GM13977 (cell line): ENCODE results near the gene ALDH16A1.

Experiments
- DNase-seq: peaks from one replicate; pipeline ENCODE4 v3.0.0; 2012; ENCODE audit warnings: low spot score
- in situ Hi-C: fragments of 300-500 bp; cut with MboI; formaldehyde crosslinking; loops from one replicate; pipeline ENCODE4 v1.12.0; 2022; ENCODE audit warnings: low sequenced_read_pairs, low pct_unique_long_range_greater_than_20kb, mixed read lengths, inconsistent platforms; ENCODE audit not compliant: unreplicated experiment
- TF ChIP-seq, protein P1 (sequence below): IDR thresholded peaks from 2 replicates; pipeline ENCODE4 v1.5.1; 2012; ENCODE audit warnings: mild to moderate bottlenecking, control low read depth; ENCODE audit not compliant: insufficient read depth; ENCODE audit errors: extremely low read depth, missing control alignments

Gene ALDH16A1

DNA sequence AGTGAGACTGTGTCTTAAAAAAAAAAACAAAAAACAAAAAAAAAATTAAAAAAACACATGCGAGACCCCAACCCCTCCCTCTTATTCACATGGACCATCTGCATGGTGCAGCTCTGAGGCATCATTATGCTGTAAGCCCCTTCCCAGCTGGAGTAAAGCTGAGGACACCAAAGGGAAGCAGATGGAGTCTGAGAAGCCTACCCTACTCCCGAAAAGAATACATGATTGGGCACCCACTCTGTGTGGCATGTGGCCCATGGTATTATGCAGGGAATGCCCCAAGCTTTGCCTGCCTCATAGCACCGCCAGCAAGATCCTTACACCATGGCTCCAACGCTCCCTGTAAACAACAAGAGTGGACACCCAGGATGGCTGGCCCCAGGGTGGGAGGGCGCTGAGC is 34.5 kb upstream of the ALDH16A1 start:
- in situ Hi-C loops: no loop called here
- no peak for DNase-seq
- TF ChIP-seq, protein P1, sequence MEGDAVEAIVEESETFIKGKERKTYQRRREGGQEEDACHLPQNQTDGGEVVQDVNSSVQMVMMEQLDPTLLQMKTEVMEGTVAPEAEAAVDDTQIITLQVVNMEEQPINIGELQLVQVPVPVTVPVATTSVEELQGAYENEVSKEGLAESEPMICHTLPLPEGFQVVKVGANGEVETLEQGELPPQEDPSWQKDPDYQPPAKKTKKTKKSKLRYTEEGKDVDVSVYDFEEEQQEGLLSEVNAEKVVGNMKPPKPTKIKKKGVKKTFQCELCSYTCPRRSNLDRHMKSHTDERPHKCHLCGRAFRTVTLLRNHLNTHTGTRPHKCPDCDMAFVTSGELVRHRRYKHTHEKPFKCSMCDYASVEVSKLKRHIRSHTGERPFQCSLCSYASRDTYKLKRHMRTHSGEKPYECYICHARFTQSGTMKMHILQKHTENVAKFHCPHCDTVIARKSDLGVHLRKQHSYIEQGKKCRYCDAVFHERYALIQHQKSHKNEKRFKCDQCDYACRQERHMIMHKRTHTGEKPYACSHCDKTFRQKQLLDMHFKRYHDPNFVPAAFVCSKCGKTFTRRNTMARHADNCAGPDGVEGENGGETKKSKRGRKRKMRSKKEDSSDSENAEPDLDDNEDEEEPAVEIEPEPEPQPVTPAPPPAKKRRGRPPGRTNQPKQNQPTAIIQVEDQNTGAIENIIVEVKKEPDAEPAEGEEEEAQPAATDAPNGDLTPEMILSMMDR: no peak

DNA sequence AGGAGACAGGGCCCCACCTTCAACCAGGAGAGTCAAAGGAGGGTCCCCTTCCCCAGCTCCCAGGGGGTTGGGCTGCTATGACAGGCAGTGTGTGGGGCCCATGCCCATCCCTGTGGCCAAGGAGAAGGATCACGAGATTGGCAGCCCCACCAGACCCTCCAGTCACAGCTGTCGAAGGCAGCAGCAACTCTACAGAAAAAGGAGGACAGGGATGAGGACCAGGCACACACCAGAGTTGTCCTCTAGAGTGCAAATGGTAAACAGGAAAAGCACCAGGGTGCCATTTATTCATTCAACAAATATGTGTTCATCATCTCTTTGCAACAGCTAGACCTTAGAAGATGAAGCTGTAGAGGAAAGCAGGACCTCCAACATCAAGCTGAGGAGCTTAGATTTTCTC is 33.9 kb upstream of the ALDH16A1 start:
- DNase-seq: no peak
- in situ Hi-C loops: no loop called here

DNA sequence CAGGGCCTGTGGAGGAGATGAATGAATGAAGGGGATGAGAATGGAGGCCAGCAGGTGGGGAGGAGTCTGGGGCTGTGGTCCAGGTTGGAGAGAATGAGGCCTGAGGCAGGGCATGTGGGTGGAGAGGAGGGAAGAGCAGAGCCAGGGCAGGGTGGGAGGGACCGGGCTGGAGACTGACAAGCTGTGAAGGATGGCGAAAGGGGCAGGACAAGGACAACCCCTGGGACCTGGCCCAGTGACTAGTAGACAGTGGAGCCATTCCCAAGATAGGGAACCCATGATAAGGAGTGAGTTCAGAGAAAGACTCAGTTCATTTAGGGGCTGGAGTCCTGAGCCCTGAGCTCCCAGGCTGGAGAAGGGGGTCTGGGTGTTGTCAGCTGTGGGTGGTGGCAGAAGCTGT is 32.8 kb upstream of the ALDH16A1 start:
- in situ Hi-C loops: no loop called here
- no peak for DNase-seq
- TF ChIP-seq, protein P1: no peak

More for the DNA sequence above, 33.9 kb upstream of the ALDH16A1 start:
- TF ChIP-seq, protein P1: no peak

DNA sequence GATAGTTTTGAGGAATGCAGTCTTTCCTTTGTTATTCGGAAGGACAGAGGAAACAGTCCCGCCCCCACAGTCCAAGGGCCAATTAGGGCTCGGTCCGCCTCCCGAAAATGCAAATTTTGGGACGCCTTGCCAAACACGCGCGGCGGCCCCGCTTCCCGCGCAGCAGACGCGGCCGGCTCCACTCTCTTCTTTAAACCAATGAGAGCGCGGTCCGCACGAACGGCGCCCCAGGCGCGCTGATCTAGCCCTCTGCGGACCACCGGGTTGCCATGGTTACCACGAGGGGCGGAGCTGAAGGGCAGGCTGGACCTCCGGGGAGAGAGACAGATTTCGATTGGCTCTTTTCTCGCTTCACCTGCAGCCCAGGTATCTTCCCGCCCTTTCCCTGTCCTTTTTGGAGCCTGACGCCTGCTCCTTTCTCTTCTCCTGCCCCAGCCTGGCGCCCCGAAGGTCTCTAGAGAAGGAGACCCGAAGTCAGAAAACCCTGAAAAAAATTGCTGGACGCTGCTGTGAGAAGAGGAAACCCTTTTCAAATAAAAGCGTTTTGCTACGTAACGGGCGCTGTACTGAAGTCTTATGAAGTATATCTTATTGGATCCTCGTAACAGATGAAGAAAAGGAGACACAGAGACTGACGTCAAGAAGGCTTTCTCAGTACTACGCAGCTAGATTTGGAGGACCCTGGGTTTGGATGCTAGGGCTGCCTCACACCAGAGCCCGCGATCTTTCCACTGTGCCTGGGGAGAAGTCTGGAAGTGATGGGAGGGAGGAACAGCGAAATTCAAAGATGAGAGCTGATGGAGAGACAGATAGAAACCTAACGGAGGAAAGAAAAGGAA is 31.8 kb upstream of the ALDH16A1 start:
- TF ChIP-seq, protein P1: no peak
- in situ Hi-C loops: no loop called here
- peak; percentile 76 for DNase-seq

DNA sequence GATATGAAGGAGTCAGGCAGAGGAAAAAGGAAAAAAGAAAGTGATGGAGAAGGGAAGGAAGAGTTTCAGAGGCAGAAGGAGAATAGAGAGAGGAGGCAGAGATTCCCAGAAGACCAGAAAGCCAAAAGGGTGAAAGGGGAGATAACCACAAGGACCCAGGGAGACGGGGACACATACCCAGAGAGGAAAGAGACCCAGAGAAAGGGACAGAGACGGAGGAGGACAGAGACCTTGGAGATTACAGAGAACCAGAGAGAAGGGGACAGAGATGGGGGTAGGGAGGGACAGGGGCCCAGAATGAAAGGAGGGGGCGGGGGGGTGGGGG is 31.2 kb upstream of the ALDH16A1 start:
- no peak for DNase-seq
- in situ Hi-C loops: no loop called here
- TF ChIP-seq, protein P1: no peak

DNA sequence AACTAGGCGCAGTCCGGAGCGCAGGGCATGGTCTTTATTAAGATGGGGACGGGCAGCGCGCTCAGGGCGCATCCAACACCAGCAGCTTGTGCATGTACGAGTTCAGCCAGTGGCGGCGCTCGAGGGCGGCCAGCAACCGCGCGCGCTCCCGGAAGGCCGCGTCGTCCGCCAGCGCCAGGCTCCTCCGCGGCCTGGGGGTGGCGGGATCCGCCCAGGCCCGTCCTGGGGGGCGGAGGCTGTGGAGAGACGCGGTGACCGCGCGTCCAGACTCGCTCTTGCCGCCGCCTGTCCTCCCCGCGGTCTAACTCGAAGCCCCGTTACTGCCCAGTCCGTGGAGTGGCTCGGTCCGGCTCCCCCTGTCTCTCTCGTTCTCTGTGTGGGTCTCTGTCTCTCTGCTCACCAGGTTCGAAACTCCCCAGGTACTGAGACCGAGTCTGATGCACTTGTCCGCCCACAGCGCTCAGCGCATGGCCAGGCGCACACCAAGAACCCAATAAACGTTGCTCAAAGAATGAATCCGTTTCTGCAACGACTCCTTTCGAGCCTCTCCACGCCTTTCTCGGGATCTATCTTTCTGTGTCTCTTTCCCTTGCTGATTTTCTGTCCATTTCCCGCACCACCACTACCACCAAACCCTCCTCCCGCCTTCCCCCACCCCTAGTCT is 30.5 kb upstream of the ALDH16A1 start:
- in situ Hi-C loops: no loop called here
- peak; percentile 68 for DNase-seq
- TF ChIP-seq, protein P1: peak; percentile 55
